IMR-90 (cell line): ENCODE data around the gene RAB27A. TPM values are rescaled to one million over a fixed set of nuclear protein-coding genes. Genes with fewer than 3 reads are reported as not detected.

Experiments used
- ATAC-seq: fragments of 200-7000 bp; cut with Tn5 transposase; 2 replicates; pipeline ENCODE4 v1.9.1; 2020; ENCODE audit warnings: low read depth, mild to moderate bottlenecking, moderate library complexity
- BruUV-seq: library from RNA; stranded (reverse); fragments of 400-500 nt; replicated peaks from 2 replicates; lab custom pipeline; 2021; lab: Mats Ljungman, UMichigan
- CTCF ChIA-PET: fragments of 300-600 bp; formaldehyde crosslinking; extraction: SDS; loops from one replicate; lab custom pipeline; 2021; ENCODE audit warnings: antibody characterized with exemption; lab: Yijun Ruan, JAX
- POLR2A ChIA-PET: fragments of 300-600 bp; sonication (Branson Sonifier 250); formaldehyde crosslinking; loops from one replicate; lab custom pipeline; 2022; ENCODE audit warnings: antibody characterized with exemption; ENCODE audit not compliant: unreplicated experiment; lab: Charles Lee
- DNase-seq: peaks from one replicate; pipeline ENCODE4 v3.0.0; 2013
- H2AFZ ChIP-seq: replicated peaks from 2 replicates; pipeline ENCODE3; 2013; ENCODE audit warnings: low read length, mild to moderate bottlenecking; ENCODE audit not compliant: poor library complexity
- H2AK5ac ChIP-seq: 2 replicates; pipeline ENCODE4 v1.6.1; 2013; ENCODE audit warnings: low read depth, low read length, inconsistent platforms
- H2AK9ac ChIP-seq: replicated peaks from 2 replicates; pipeline ENCODE3; 2013; ENCODE audit warnings: mild to moderate bottlenecking, low read depth, low read length, moderate library complexity; ENCODE audit not compliant: poor library complexity
- H2BK120ac ChIP-seq: 2 replicates; pipeline ENCODE4 v1.6.1; 2013; ENCODE audit warnings: low read depth, low read length, inconsistent platforms
- H2BK15ac ChIP-seq: 3 replicates; pipeline ENCODE4 v1.6.1; 2013; ENCODE audit warnings: low read depth, low read length, inconsistent platforms
- H2BK20ac ChIP-seq: 2 replicates; pipeline ENCODE4 v1.6.1; 2013; ENCODE audit warnings: low read depth, mild to moderate bottlenecking, inconsistent platforms, low read length, moderate library complexity
- H2BK5ac ChIP-seq: 2 replicates; pipeline ENCODE4 v1.6.1; 2013; ENCODE audit warnings: mild to moderate bottlenecking, low read depth, low read length, inconsistent platforms; ENCODE audit not compliant: poor library complexity, severe bottlenecking
- H3K14ac ChIP-seq: replicated peaks from 2 replicates; pipeline ENCODE4 v1.6.1; 2013; ENCODE audit warnings: low read depth, low read length, inconsistent platforms
- H3K18ac ChIP-seq: 2 replicates; pipeline ENCODE4 v1.6.1; 2013; ENCODE audit warnings: low read depth, low read length, control low read depth
- H3K23ac ChIP-seq: 2 replicates; pipeline ENCODE4 v1.6.1; 2013; ENCODE audit warnings: low read depth, low read length, inconsistent platforms
- H3K27ac ChIP-seq: 2 replicates; pipeline ENCODE4 v1.5.1; 2013; ENCODE audit warnings: mild to moderate bottlenecking, control low read depth, low read length; ENCODE audit not compliant: insufficient read depth
- H3K27me3 ChIP-seq: 2 replicates; pipeline ENCODE4 v1.6.1; 2013; ENCODE audit warnings: low read length; ENCODE audit not compliant: control insufficient read depth, insufficient read depth
- H3K36me3 ChIP-seq: 2 replicates; pipeline ENCODE4 v1.6.1; 2013; ENCODE audit warnings: low read length, mixed read lengths; ENCODE audit not compliant: control insufficient read depth, insufficient read depth
- H3K4ac ChIP-seq: 2 replicates; pipeline ENCODE4 v1.6.1; 2013; ENCODE audit warnings: low read depth, low read length, inconsistent platforms
- H3K4me1 ChIP-seq: 2 replicates; pipeline ENCODE4 v1.6.1; 2013; ENCODE audit warnings: low read length, mixed read lengths; ENCODE audit not compliant: control insufficient read depth, insufficient read depth
- H3K4me2 ChIP-seq: 2 replicates; pipeline ENCODE4 v1.6.1; 2013; ENCODE audit warnings: low read depth, mild to moderate bottlenecking, control low read depth, low read length, moderate library complexity
- H3K4me3 ChIP-seq: 2 replicates; pipeline ENCODE4 v1.5.1; 2013; ENCODE audit warnings: low read depth, mild to moderate bottlenecking, control low read depth, low read length, moderate library complexity; ENCODE audit not compliant: insufficient read depth
- H3K56ac ChIP-seq: 2 replicates; pipeline ENCODE4 v1.6.1; 2013; ENCODE audit warnings: low read length, inconsistent platforms; ENCODE audit not compliant: insufficient read depth; ENCODE audit errors: extremely low read depth
- H3K79me1 ChIP-seq, 2 experiments: 2 replicates each; pipeline ENCODE4 v1.6.1; 2013; ENCODE audit warnings: low read length in 2 of 2, inconsistent platforms in 1 of 2, low read depth in 1 of 2
- H3K9ac ChIP-seq: 2 replicates; pipeline ENCODE4 v1.6.1; 2013; ENCODE audit warnings: low read depth, low read length, control low read depth
- H3K9me1 ChIP-seq: 2 replicates; pipeline ENCODE4 v1.6.1; 2013; ENCODE audit warnings: low read length, inconsistent platforms; ENCODE audit not compliant: insufficient read depth
- H3K9me3 ChIP-seq: 2 replicates; pipeline ENCODE4 v1.6.1; 2013; ENCODE audit warnings: low read length; ENCODE audit not compliant: control insufficient read depth, insufficient read depth
- H4K20me1 ChIP-seq: 2 replicates; pipeline ENCODE4 v1.6.1; 2013; ENCODE audit warnings: low read length, inconsistent platforms; ENCODE audit not compliant: insufficient read depth
- H4K5ac ChIP-seq: 2 replicates; pipeline ENCODE4 v1.6.1; 2013; ENCODE audit warnings: mild to moderate bottlenecking, low read depth, low read length, control low read depth
- H4K8ac ChIP-seq, 2 experiments: 2 replicates each; pipeline ENCODE4 v1.6.1; 2013; ENCODE audit warnings: low read depth in 2 of 2, low read length in 2 of 2, control low read depth in 1 of 2, inconsistent platforms in 1 of 2
- H4K91ac ChIP-seq: 2 replicates; pipeline ENCODE4 v1.6.1; 2013; ENCODE audit warnings: low read depth, low read length, inconsistent platforms; ENCODE audit not compliant: insufficient read depth
- MAZ ChIP-seq: IDR thresholded peaks from 2 replicates; pipeline ENCODE4 v1.6.1; 2012; ENCODE audit warnings: low read depth, mild to moderate bottlenecking, low read length, improper control_type of control experiment, moderate library complexity, borderline replicate concordance
- MXI1 ChIP-seq: IDR thresholded peaks from 2 replicates; pipeline ENCODE4 v1.6.1; 2012; ENCODE audit warnings: low read depth, mild to moderate bottlenecking, low read length, moderate library complexity, borderline replicate concordance
- WGBS, 2 experiments: methylation state at CpG; one replicate each; pipeline versions ENCODE4 v1.1.5 to v1.1.7; 2013; ENCODE audit warnings: missing lambda C conversion rate in 2 of 2; ENCODE audit not compliant: insufficient read length in 1 of 2; ENCODE audit errors: extremely low coverage in 2 of 2; 5-methylcytosine and 5-hydroxymethylcytosine counted together
- dilution Hi-C: fragments of 300-500 bp; cut with HindIII; formaldehyde crosslinking; loops from one replicate; pipeline ENCODE4 v1.14.3; 2018; ENCODE audit warnings: low sequenced_read_pairs; ENCODE audit not compliant: unreplicated experiment
- in situ Hi-C: fragments of 300-500 bp; cut with MboI; formaldehyde crosslinking; loops from 3 replicates; pipeline ENCODE4 v1.14.3; 2019; ENCODE audit warnings: low sequenced_read_pairs, inconsistent platforms, mixed read lengths
- intact Hi-C: fragments of 100-400 bp; cut with micrococcal nuclease; formaldehyde crosslinking; loops from 2 replicates; pipeline ENCODE4 v1.10.0; 2022
- polyA plus RNA-seq, 3 experiments: library from polyadenylated mRNA; depleted of rRNA; stranded (reverse); fragments of >200 nt; gene quantifications; 2 replicates each; pipeline ENCODE4 v1.2.3, GENCODE V29; 2012; ENCODE audit warnings: low replicate concordance in 1 of 3
- total RNA-seq: library from RNA; depleted of rRNA; stranded (reverse); fragments of >200 nt; gene quantifications from 2 replicates; pipeline ENCODE4 v1.2.3, GENCODE V29; 2012
- TF ChIP-seq, protein P1 (sequence below): conservative IDR thresholded peaks from 2 replicates; pipeline ENCODE4 v1.5.1; 2012; ENCODE audit warnings: mild to moderate bottlenecking, low read depth, low read length, improper control_type of control experiment
- TF ChIP-seq, protein P2 (sequence below): fragments of 150-350 bp; IDR thresholded peaks from 2 replicates; pipeline ENCODE4 v1.6.1; 2017; ENCODE audit warnings: mild to moderate bottlenecking, antibody characterized with exemption, low read length, low read depth

The RAB27A gene
- total and polyA plus RNA-seq, 2 of the 4 experiments (the other 2 are of a cell fraction) = 4.8 to 13.7 TPM

DNA sequence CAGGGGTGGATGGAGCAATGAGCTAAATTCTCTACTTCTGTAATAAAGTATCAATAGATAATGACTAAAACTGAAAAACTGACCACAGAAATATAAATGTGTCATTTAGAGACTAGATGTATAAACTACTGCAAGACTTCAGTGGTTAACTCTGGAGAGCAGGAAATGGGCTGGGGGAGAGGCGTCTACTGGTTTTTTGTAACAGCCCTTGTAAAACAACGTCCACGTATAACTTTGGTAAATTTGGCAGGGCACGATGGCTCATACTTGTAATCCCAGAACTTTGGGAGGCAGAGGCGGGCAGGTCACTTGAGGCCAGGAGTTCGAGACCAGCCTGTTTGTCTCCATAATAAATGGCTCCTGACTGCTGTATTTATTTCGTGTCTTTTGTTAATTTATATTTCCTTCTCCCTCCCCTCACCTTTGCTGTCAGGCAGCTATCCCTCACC, 12.5 kb downstream of the RAB27A start:
- Histone ChIP-seq H2BK5ac (no peak overlapping the region), H3K9me1 (peaks cover 11% of the 10 kb centered on the region), H4K20me1 (peaks cover 10% of the 10 kb centered on the region; the same call in 1 of the 2 replicates), H3K56ac (no peak overlapping the region), H3K18ac (no peak overlapping the region), H2AK9ac (peak overlapping the region; percentile 17), H4K8ac (peak overlapping the region in 1 of 2 experiments; percentile 47; a peak in 1 of 4 replicates), H3K4ac (peak overlapping the region; percentile 59), H2BK120ac (no peak overlapping the region), H2AK5ac (peak overlapping the region; percentile 87), H3K79me1 (peaks cover 9 to 31% of the 10 kb centered on the region in 2 experiments; a peak in 3 of 4 replicates), H3K14ac (peak overlapping the region; percentile 68), H3K23ac (peak overlapping the region; percentile 42; the same call in 1 of the 2 replicates), H3K4me3 (no peak overlapping the region), H3K27me3 (no peaks in the 10 kb centered on the region), H3K36me3 (no peaks in the 10 kb centered on the region), H3K4me2 (no peak overlapping the region), H4K5ac (no peak overlapping the region), H3K27ac (no peak overlapping the region), H3K4me1 (peaks cover 6% of the 10 kb centered on the region; the same call in 1 of the 2 replicates), H4K91ac (no peak overlapping the region), H3K9ac (no peak overlapping the region), H2BK15ac (peak overlapping the region; percentile 52; the same call in 1 of the 3 replicates), H3K9me3 (no peaks in the 10 kb centered on the region), H2BK20ac (peak overlapping the region; percentile 40; the same call in 1 of the 2 replicates), H2AFZ (no peak overlapping the region)
- ChIA-PET CTCF (no interaction called here), POLR2A (no interaction called here)
- ATAC-seq (no peak; the same call in 1 of the 2 replicates), DNase-seq (peak; percentile 82)
- dilution Hi-C loops = no loop called here
- TF ChIP-seq, protein P1, sequence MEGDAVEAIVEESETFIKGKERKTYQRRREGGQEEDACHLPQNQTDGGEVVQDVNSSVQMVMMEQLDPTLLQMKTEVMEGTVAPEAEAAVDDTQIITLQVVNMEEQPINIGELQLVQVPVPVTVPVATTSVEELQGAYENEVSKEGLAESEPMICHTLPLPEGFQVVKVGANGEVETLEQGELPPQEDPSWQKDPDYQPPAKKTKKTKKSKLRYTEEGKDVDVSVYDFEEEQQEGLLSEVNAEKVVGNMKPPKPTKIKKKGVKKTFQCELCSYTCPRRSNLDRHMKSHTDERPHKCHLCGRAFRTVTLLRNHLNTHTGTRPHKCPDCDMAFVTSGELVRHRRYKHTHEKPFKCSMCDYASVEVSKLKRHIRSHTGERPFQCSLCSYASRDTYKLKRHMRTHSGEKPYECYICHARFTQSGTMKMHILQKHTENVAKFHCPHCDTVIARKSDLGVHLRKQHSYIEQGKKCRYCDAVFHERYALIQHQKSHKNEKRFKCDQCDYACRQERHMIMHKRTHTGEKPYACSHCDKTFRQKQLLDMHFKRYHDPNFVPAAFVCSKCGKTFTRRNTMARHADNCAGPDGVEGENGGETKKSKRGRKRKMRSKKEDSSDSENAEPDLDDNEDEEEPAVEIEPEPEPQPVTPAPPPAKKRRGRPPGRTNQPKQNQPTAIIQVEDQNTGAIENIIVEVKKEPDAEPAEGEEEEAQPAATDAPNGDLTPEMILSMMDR = no peak
- TF ChIP-seq MXI1 (no peak), MAZ (no peak)
- TF ChIP-seq, protein P2, sequence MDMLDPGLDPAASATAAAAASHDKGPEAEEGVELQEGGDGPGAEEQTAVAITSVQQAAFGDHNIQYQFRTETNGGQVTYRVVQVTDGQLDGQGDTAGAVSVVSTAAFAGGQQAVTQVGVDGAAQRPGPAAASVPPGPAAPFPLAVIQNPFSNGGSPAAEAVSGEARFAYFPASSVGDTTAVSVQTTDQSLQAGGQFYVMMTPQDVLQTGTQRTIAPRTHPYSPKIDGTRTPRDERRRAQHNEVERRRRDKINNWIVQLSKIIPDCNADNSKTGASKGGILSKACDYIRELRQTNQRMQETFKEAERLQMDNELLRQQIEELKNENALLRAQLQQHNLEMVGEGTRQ = no peak
- in situ Hi-C loops = no loop called here
- intact Hi-C loops = no loop called here
- no CpG with 5 or more reads among the region's 7 CpGs for WGBS, 2 experiments
- BruUV-seq = no TSS peak
